H1 (cell line): ENCODE results near the gene LIX1L. TPM values are rescaled to one million over a fixed set of nuclear protein-coding genes. Genes with fewer than 3 reads are reported as not detected.

Experiments
- CTCF ChIA-PET: fragments of 300-600 bp; sonication (Branson Sonifier 250); formaldehyde crosslinking; loops from one replicate; lab custom pipeline; 2021; ENCODE audit not compliant: partially characterized antibody; lab: Charles Lee
- POLR2A ChIA-PET: fragments of 300-600 bp; sonication (Branson Sonifier 250); formaldehyde crosslinking; loops from one replicate; lab custom pipeline; 2021; ENCODE audit warnings: inconsistent platforms; ENCODE audit not compliant: partially characterized antibody; lab: Charles Lee
- DNase-seq, 2 experiments: peaks; one replicate each; pipeline versions ENCODE4 v3.0.0 to v3.0.0-alpha.2; 2010 to 2022; ENCODE audit warnings: low spot score in 2 of 2, low read depth in 1 of 2, mixed read lengths in 1 of 2
- FAIRE-seq: peaks from 2 replicates; lab custom pipeline; 2011; peaks lifted over from hg19 to GRCh38; lab: Jason Lieb, UNC
- H2AFZ ChIP-seq: 2 replicates; pipeline ENCODE4 v1.8.1; 2012; ENCODE audit warnings: low read length, inconsistent platforms
- H2AK5ac ChIP-seq: 2 replicates; pipeline ENCODE4 v1.6.1; 2013; ENCODE audit warnings: low read depth, low read length
- H2BK120ac ChIP-seq: replicated peaks from 2 replicates; pipeline ENCODE3; 2013; ENCODE audit warnings: low read depth, low read length, inconsistent platforms
- H2BK12ac ChIP-seq: 2 replicates; pipeline ENCODE4 v1.6.1; 2013; ENCODE audit warnings: low read depth, low read length
- H2BK15ac ChIP-seq: 2 replicates; pipeline ENCODE4 v1.6.1; 2013; ENCODE audit warnings: low read length
- H2BK20ac ChIP-seq: 2 replicates; pipeline ENCODE4 v1.6.1; 2013; ENCODE audit warnings: low read length
- H2BK5ac ChIP-seq: 2 replicates; pipeline ENCODE4 v1.6.1; 2013; ENCODE audit warnings: low read depth, low read length
- H3K14ac ChIP-seq: 2 replicates; pipeline ENCODE4 v1.6.1; 2013; ENCODE audit warnings: inconsistent platforms; ENCODE audit not compliant: insufficient read length
- H3K18ac ChIP-seq: 2 replicates; pipeline ENCODE4 v1.6.1; 2013; ENCODE audit warnings: low read length; ENCODE audit errors: extremely low read depth
- H3K23ac ChIP-seq: 2 replicates; pipeline ENCODE4 v1.6.1; 2013; ENCODE audit warnings: inconsistent platforms; ENCODE audit not compliant: insufficient read length
- H3K23me2 ChIP-seq: 2 replicates; pipeline ENCODE4 v1.6.1; 2013; ENCODE audit warnings: low read depth, low read length
- H3K27ac ChIP-seq: 2 replicates; pipeline ENCODE4 v1.6.1; 2011; ENCODE audit warnings: low read depth, low read length, inconsistent platforms
- H3K27me3 ChIP-seq, 4 experiments: replicated peaks in 1 of 4; 1 replicate in 1 of 4; 2 replicates in 3 of 4; pipeline versions ENCODE4 v1.6.1 to v1.8.1; 2011 to 2013; ENCODE audit warnings: low read length in 3 of 4, mild to moderate bottlenecking in 3 of 4, inconsistent platforms in 2 of 4, mixed read lengths in 2 of 4, moderate library complexity in 1 of 4; ENCODE audit not compliant: control insufficient read depth in 3 of 4, insufficient read depth in 3 of 4; ENCODE audit errors: extremely low read depth in 1 of 4
- H3K36me3 ChIP-seq, 4 experiments: 2 replicates each; pipeline versions ENCODE4 v1.6.1 to v1.8.1; 2011 to 2013; ENCODE audit warnings: mild to moderate bottlenecking in 4 of 4, low read length in 3 of 4, moderate library complexity in 2 of 4, control low read depth in 1 of 4, inconsistent platforms in 1 of 4; ENCODE audit not compliant: insufficient read depth in 4 of 4, control insufficient read depth in 2 of 4
- H3K4ac ChIP-seq: replicated peaks from 2 replicates; pipeline ENCODE3; 2013; ENCODE audit warnings: low read length, low read depth, mixed read lengths, inconsistent platforms; ENCODE audit not compliant: insufficient read length
- H3K4me1 ChIP-seq, 4 experiments: replicated peaks in 1 of 4; 1 replicate in 1 of 4; 2 replicates in 3 of 4; pipeline versions ENCODE4 v1.6.1 to v1.8.1; 2011 to 2013; ENCODE audit warnings: low read length in 3 of 4, inconsistent platforms in 2 of 4, mixed read lengths in 1 of 4; ENCODE audit not compliant: insufficient read depth in 4 of 4, control insufficient read depth in 3 of 4
- H3K4me2 ChIP-seq, 2 experiments: 2 replicates each; pipeline versions ENCODE4 v1.6.1 to v1.8.1; 2011 to 2013; ENCODE audit warnings: low read depth in 2 of 2, low read length in 2 of 2, control low read depth in 1 of 2, inconsistent platforms in 1 of 2, mild to moderate bottlenecking in 1 of 2; ENCODE audit not compliant: insufficient read depth in 1 of 2
- H3K4me3 ChIP-seq, 4 experiments: fragments of 200-600, 300-600 bp in 1 of 4; sonication (generic), shearing (Covaris generic), sonication (Bioruptor Twin) in 1 of 4; 2 replicates each; pipeline versions ENCODE4 v1.5.1 to v1.8.1; 2011 to 2016; ENCODE audit warnings: low read length in 4 of 4, low read depth in 3 of 4, control low read depth in 2 of 4, inconsistent platforms in 2 of 4, mild to moderate bottlenecking in 2 of 4, mixed read lengths in 1 of 4, moderate library complexity in 1 of 4; ENCODE audit not compliant: insufficient read depth in 2 of 4; ENCODE audit errors: extremely low read depth in 1 of 4
- H3K56ac ChIP-seq: replicated peaks from 2 replicates; pipeline ENCODE3; 2013; ENCODE audit warnings: low read depth, mild to moderate bottlenecking, mixed read lengths, low read length, inconsistent platforms; ENCODE audit not compliant: insufficient read length
- H3K79me1 ChIP-seq: 2 replicates; pipeline ENCODE4 v1.6.1; 2013; ENCODE audit warnings: low read depth, low read length, control low read depth
- H3K79me2 ChIP-seq, 2 experiments: 2 replicates each; pipeline versions ENCODE4 v1.6.1 to v1.8.1; 2012 to 2013; ENCODE audit warnings: low read length in 2 of 2, mild to moderate bottlenecking in 2 of 2, inconsistent platforms in 1 of 2; ENCODE audit not compliant: insufficient read depth in 2 of 2, control insufficient read depth in 1 of 2
- H3K9ac ChIP-seq, 4 experiments: replicated peaks in 1 of 4; 1 replicate in 1 of 4; 2 replicates in 3 of 4; pipeline versions ENCODE4 v1.6.1 to v1.8.1; 2011 to 2013; ENCODE audit warnings: low read depth in 3 of 4, low read length in 3 of 4, control low read depth in 2 of 4, mild to moderate bottlenecking in 2 of 4, moderate library complexity in 2 of 4, inconsistent platforms in 1 of 4; ENCODE audit errors: extremely low read depth in 1 of 4
- H3K9me3 ChIP-seq, 2 experiments: 2 replicates each; pipeline versions ENCODE4 v1.6.1 to v1.8.1; 2012 to 2013; ENCODE audit warnings: mild to moderate bottlenecking in 2 of 2, moderate library complexity in 2 of 2, control low read depth in 1 of 2, inconsistent platforms in 1 of 2, low read depth in 1 of 2, low read length in 1 of 2, mixed read lengths in 1 of 2; ENCODE audit not compliant: insufficient read depth in 2 of 2
- H4K20me1 ChIP-seq, 2 experiments: replicated peaks in 1 of 2; 2 replicates each; pipeline versions ENCODE3 to v1.8.1; 2011 to 2013; ENCODE audit warnings: inconsistent platforms in 2 of 2, low read length in 2 of 2, mild to moderate bottlenecking in 1 of 2; ENCODE audit not compliant: insufficient read depth in 2 of 2, control insufficient read depth in 1 of 2
- H4K5ac ChIP-seq: 2 replicates; pipeline ENCODE4 v1.6.1; 2013; ENCODE audit warnings: low read length, low read depth, mixed read lengths, inconsistent platforms; ENCODE audit not compliant: insufficient read length
- H4K8ac ChIP-seq: 2 replicates; pipeline ENCODE4 v1.8.0; 2013; ENCODE audit warnings: mild to moderate bottlenecking, moderate library complexity, low read length, inconsistent platforms; ENCODE audit not compliant: insufficient read depth; ENCODE audit errors: extremely low read depth
- H4K91ac ChIP-seq: replicated peaks from 2 replicates; pipeline ENCODE3; 2013; ENCODE audit warnings: low read length, mixed read lengths, inconsistent platforms; ENCODE audit not compliant: insufficient read length
- CREB1 ChIP-seq: IDR thresholded peaks from 2 replicates; pipeline ENCODE4 v1.6.1; 2012; ENCODE audit warnings: inconsistent platforms
- FOSL1 ChIP-seq: IDR thresholded peaks from 2 replicates; pipeline ENCODE4 v1.6.1; 2011; ENCODE audit warnings: mild to moderate bottlenecking, low read depth, low read length, moderate library complexity; ENCODE audit not compliant: insufficient read depth
- NANOG ChIP-seq: IDR thresholded peaks from 2 replicates; pipeline ENCODE4 v1.6.1; 2011; ENCODE audit warnings: low read length, low read depth, mild to moderate bottlenecking, inconsistent platforms; ENCODE audit not compliant: insufficient read depth, poor library complexity, severe bottlenecking
- SP1 ChIP-seq: IDR thresholded peaks from 2 replicates; pipeline ENCODE4 v1.6.1; 2011; ENCODE audit warnings: low read depth, low read length
- TEAD4 ChIP-seq: IDR thresholded peaks from 2 replicates; pipeline ENCODE4 v1.6.1; 2012; ENCODE audit warnings: low read depth, low read length, inconsistent platforms, mixed read lengths
- WGBS, 2 experiments: shearing (Covaris generic) in 1 of 2; methylation state at CpG; one replicate each; pipeline versions ENCODE4 v1.1.6 to v1.1.7; 2013 to 2015; ENCODE audit warnings: low lambda C conversion rate in 2 of 2, mixed read lengths in 2 of 2, inconsistent platforms in 1 of 2, low coverage in 1 of 2, missing lambda C conversion rate in 1 of 2; ENCODE audit not compliant: insufficient replicate concordance in 2 of 2, insufficient coverage in 1 of 2, insufficient read length in 1 of 2; ENCODE audit errors: extremely low coverage in 1 of 2, missing lambda C conversion rate in 1 of 2; 5-methylcytosine and 5-hydroxymethylcytosine counted together
- polyA plus RNA-seq, 7 experiments: library from polyadenylated mRNA; depleted of rRNA in 3 of 7; stranded (reverse) in 5 of 7; unstranded in 2 of 7; fragments of >200 nt in 5 of 7; fragments of 200-250 nt in 2 of 7; gene quantifications; 1 replicate in 5 of 7; 2 replicates in 1 of 7; 4 replicates in 1 of 7; pipeline versions ENCODE4 v1.2.1 to v1.2.3, GENCODE V29; 2011 to 2013; ENCODE audit warnings: missing spikeins in 2 of 7, mixed read lengths in 2 of 7
- total RNA-seq: library from RNA; stranded (reverse); fragmentation: NEBNext Ultra II Directional; extraction: Animal tissue kit (Norgen Biotek cat#: 25700); gene quantifications from 2 replicates; pipeline ENCODE4 v1.2.1, GENCODE V29; 2021

LIX1L gene
- total and polyA plus RNA-seq, 2 of the 8 experiments (the other 6 are each of a cell fraction or from before 2014, with no cell fraction given) = 2.9 to 3.7 TPM

- 0 out of 2 replicates have a peak, but pooled peaks have one; percentile 33 for TF ChIP-seq SP1
- no peak for TF ChIP-seq CREB1
- TF ChIP-seq TEAD4 = peak; percentile 59
- TF ChIP-seq NANOG = peak; percentile 67
- TF ChIP-seq FOSL1 = no peak
- Histone ChIP-seq H3K9ac (no peak overlapping the region), H3K4me2 (no peak overlapping the region), H2BK20ac (no peak overlapping the region), H3K9me3 (no peaks in the 10 kb centered on the region), H2AK5ac (no peak overlapping the region), H2BK12ac (no peak overlapping the region), H4K5ac (no peak overlapping the region), H3K27ac (no peak overlapping the region), H2BK15ac (no peak overlapping the region), H3K36me3 (no peaks in the 10 kb centered on the region), H3K23ac (no peak overlapping the region), H4K91ac (no peak overlapping the region), H3K4ac (no peak overlapping the region), H3K79me2 (no peaks in the 10 kb centered on the region), H3K79me1 (no peaks in the 10 kb centered on the region), H3K23me2 (no peaks in the 10 kb centered on the region), H4K20me1 (no peaks in the 10 kb centered on the region), H3K4me3 (no peak overlapping the region), H3K4me1 (peaks cover 0 to 8% (median 2%) of the 10 kb centered on the region in 4 experiments; a peak in 4 of 7 replicates), H2BK5ac (no peak overlapping the region), H3K27me3 (no peaks in the 10 kb centered on the region), H2BK120ac (no peak overlapping the region), H4K8ac (no peak overlapping the region), H2AFZ (no peak overlapping the region), H3K56ac (no peak overlapping the region), H3K18ac (no peak overlapping the region), H3K14ac (no peak overlapping the region)
- no peak for DNase-seq
- no peak for FAIRE-seq
- ChIA-PET POLR2A (interaction anchor here (1.0 to 1.2 kb wide), 5 partner anchors 10 to 103 kb away, joined by 3 to 5 read pairs (median 3); partner anchors contain the start of genes LIX1L and PIAS3), CTCF (no interaction called here)
- WGBS, 2 experiments = 45% methylated on average over 4 of the region's 4 CpGs; no CpG with 5 or more reads in 1 of the 2 experiments
Measured at GRCh38 chr1:145947551-145947950, 10.3 kb downstream of the LIX1L start.
